HCT116 (cell line): ENCODE data around the gene MAML2. TPM values are rescaled to one million over a fixed set of nuclear protein-coding genes. Genes with fewer than 3 reads are reported as not detected.

Experiments
- ATAC-seq: fragments of 200-7000 bp; cut with Tn5 transposase; 2 replicates; pipeline ENCODE4 v1.9.1; 2020; ENCODE audit warnings: mild to moderate bottlenecking, moderate library complexity
- BruUV-seq: library from RNA; stranded (reverse); fragments of 400-500 nt; replicated peaks from 2 replicates; lab custom pipeline; 2021; lab: Mats Ljungman, UMichigan
- CTCF ChIA-PET: fragments of 300-600 bp; sonication (Branson Sonifier 250); formaldehyde crosslinking; loops from one replicate; lab custom pipeline; 2021; ENCODE audit warnings: antibody characterized with exemption; lab: Charles Lee
- POLR2A ChIA-PET: fragments of 300-600, 350-600 bp; sonication (Branson Sonifier 250); formaldehyde crosslinking; loops from one replicate; lab custom pipeline; 2021; ENCODE audit warnings: antibody characterized with exemption; lab: Charles Lee
- RAD21 ChIA-PET, 2 experiments: fragments of 300-600 bp; sonication (Branson Sonifier 250); formaldehyde crosslinking; loops; one replicate each; lab custom pipeline; 2023; ENCODE audit warnings: low total read pairs in 2 of 2; ENCODE audit not compliant: uncharacterized antibody in 2 of 2, unreplicated experiment in 2 of 2, low non-redundant PET in 1 of 2; lab: Charles Lee
- DNase-seq: peaks from one replicate; pipeline ENCODE4 v3.0.0-alpha.2; 2010; ENCODE audit warnings: low read depth, low spot score
- H2AFZ ChIP-seq: fragments of 200-600 bp; shearing (Covaris generic), sonication (generic); 2 replicates; pipeline ENCODE4 v1.6.1; 2017; ENCODE audit warnings: low read depth, mixed run types, mixed read lengths, antibody characterized with exemption, low read length; ENCODE audit not compliant: poor library complexity, severe bottlenecking
- H3K27ac ChIP-seq: 2 replicates; pipeline ENCODE4 v1.5.1; 2012; ENCODE audit warnings: low read depth, low read length
- H3K27me3 ChIP-seq: fragments of 200-600 bp; sonication (generic); 2 replicates; pipeline ENCODE4 v1.6.1; 2016; ENCODE audit warnings: mixed run types, low read length, mixed read lengths; ENCODE audit not compliant: insufficient read depth
- H3K36me3 ChIP-seq, 2 experiments: fragments of 200-500 bp in 1 of 2; fragments of 200-600 bp in 1 of 2; sonication (Bioruptor generic) in 1 of 2; sonication (generic) in 1 of 2; 2 replicates each; pipeline versions ENCODE4 v1.5.1 to v1.6.1; 2014 to 2016; ENCODE audit warnings: low read length in 2 of 2, inconsistent platforms in 1 of 2, mixed read lengths in 1 of 2, mixed run types in 1 of 2; ENCODE audit not compliant: insufficient read depth in 2 of 2, control insufficient read depth in 1 of 2
- H3K4me1 ChIP-seq, 2 experiments: fragments of 200-600 bp in 1 of 2; sonication (generic) in 1 of 2; 2 replicates each; pipeline versions ENCODE4 v1.5.1 to v1.6.1; 2012 to 2017; ENCODE audit warnings: low read length in 2 of 2, inconsistent platforms in 1 of 2, mild to moderate bottlenecking in 1 of 2, mixed read lengths in 1 of 2, mixed run types in 1 of 2, moderate library complexity in 1 of 2; ENCODE audit not compliant: insufficient read depth in 2 of 2, control insufficient read depth in 1 of 2
- H3K4me2 ChIP-seq: fragments of 200-600 bp; sonication (generic); 2 replicates; pipeline ENCODE4 v1.6.1; 2017; ENCODE audit warnings: mixed run types, low read length, mixed read lengths
- H3K4me3 ChIP-seq, 2 experiments: fragments of 200-600 bp in 1 of 2; sonication (generic) in 1 of 2; replicated peaks in 1 of 2; 2 replicates each; pipeline ENCODE4 v1.5.1; 2011 to 2016; ENCODE audit warnings: low read length in 2 of 2, control low read depth in 1 of 2, low read depth in 1 of 2, mild to moderate bottlenecking in 1 of 2, mixed read lengths in 1 of 2, mixed run types in 1 of 2
- H3K79me2 ChIP-seq: fragments of 200-600 bp; sonication (generic); 2 replicates; pipeline ENCODE4 v1.6.1; 2017; ENCODE audit warnings: mild to moderate bottlenecking, mixed run types, low read length, moderate library complexity, mixed read lengths; ENCODE audit not compliant: insufficient read depth
- H3K9ac ChIP-seq: fragments of 200-600 bp; sonication (generic); 2 replicates; pipeline ENCODE4 v1.6.1; 2016; ENCODE audit warnings: low read length, mixed read lengths
- H3K9me2 ChIP-seq: fragments of 200-600 bp; sonication (generic), shearing (Covaris generic); 2 replicates; pipeline ENCODE4 v1.6.1; 2017; ENCODE audit warnings: mixed run types, mild to moderate bottlenecking, moderate library complexity; ENCODE audit not compliant: insufficient read depth
- H3K9me3 ChIP-seq, 2 experiments: fragments of 200-500 bp in 1 of 2; fragments of 200-600 bp in 1 of 2; sonication (Bioruptor generic) in 1 of 2; sonication (generic) in 1 of 2; 2 replicates each; pipeline ENCODE4 v1.6.1; 2014 to 2017; ENCODE audit warnings: low read length in 2 of 2, mixed read lengths in 2 of 2, inconsistent platforms in 1 of 2, low read depth in 1 of 2, mild to moderate bottlenecking in 1 of 2, mixed run types in 1 of 2, moderate library complexity in 1 of 2; ENCODE audit not compliant: control insufficient read depth in 1 of 2, insufficient read depth in 1 of 2
- H4K20me1 ChIP-seq: fragments of 200-600 bp; sonication (generic), shearing (Covaris generic); 2 replicates; pipeline ENCODE4 v1.6.1; 2017; ENCODE audit warnings: mixed run types, mild to moderate bottlenecking, moderate library complexity; ENCODE audit not compliant: insufficient read depth
- ATF3 ChIP-seq: IDR thresholded peaks from 2 replicates; pipeline ENCODE4 v1.6.1; 2012
- CBX3 ChIP-seq: IDR thresholded peaks from 2 replicates; pipeline ENCODE4 v1.6.1; 2012; ENCODE audit warnings: low read depth
- CEBPB ChIP-seq: IDR thresholded peaks from 2 replicates; pipeline ENCODE4 v1.6.1; 2012; ENCODE audit warnings: low read depth
- CTCF ChIP-seq, 3 experiments: fragments of 200-600 bp in 1 of 3; sonication (generic) in 1 of 3; IDR thresholded peaks in 2 of 3; conservative IDR thresholded peaks in 1 of 3; 2 replicates each; pipeline ENCODE4 v1.5.1; 2012 to 2017; ENCODE audit warnings: low read depth in 2 of 3, low read length in 2 of 3, antibody characterized with exemption in 1 of 3, borderline replicate concordance in 1 of 3, control low read depth in 1 of 3, mild to moderate bottlenecking in 1 of 3, mixed read lengths in 1 of 3, mixed run types in 1 of 3, moderate library complexity in 1 of 3; ENCODE audit not compliant: insufficient read depth in 1 of 3
- EGR1 ChIP-seq: IDR thresholded peaks from 2 replicates; pipeline ENCODE4 v1.6.1; 2012; ENCODE audit warnings: low read depth
- ELF1 ChIP-seq: IDR thresholded peaks from 2 replicates; pipeline ENCODE4 v1.6.1; 2012; ENCODE audit warnings: low read depth, borderline replicate concordance
- EZH2 ChIP-seq: fragments of 200-600 bp; sonication (generic); IDR thresholded peaks from 2 replicates; pipeline ENCODE4 v1.6.1; 2017; ENCODE audit warnings: antibody characterized with exemption, mixed run types
- EZH2phosphoT487 ChIP-seq: fragments of 200-600 bp; IDR thresholded peaks from 2 replicates; pipeline ENCODE4 v1.6.1; 2018; ENCODE audit warnings: antibody characterized with exemption, borderline replicate concordance
- FOSL1 ChIP-seq: IDR thresholded peaks from 2 replicates; pipeline ENCODE4 v1.6.1; 2012; ENCODE audit warnings: low read depth
- JUND ChIP-seq: IDR thresholded peaks from 2 replicates; pipeline ENCODE4 v1.6.1; 2012
- POLR2A ChIP-seq: IDR thresholded peaks from 2 replicates; pipeline ENCODE4 v1.7.0; 2011; ENCODE audit warnings: borderline replicate concordance; ENCODE audit not compliant: insufficient read depth, insufficient read length; ENCODE audit errors: extremely low read depth
- POLR2AphosphoS5 ChIP-seq: IDR thresholded peaks from 2 replicates; pipeline ENCODE4 v1.6.1; 2011; ENCODE audit warnings: mild to moderate bottlenecking, low read depth, low read length, moderate library complexity
- RAD21 ChIP-seq: IDR thresholded peaks from 2 replicates; pipeline ENCODE4 v1.6.1; 2012; ENCODE audit warnings: low read depth, mild to moderate bottlenecking
- SIN3A ChIP-seq: IDR thresholded peaks from 2 replicates; pipeline ENCODE4 v1.6.1; 2012; ENCODE audit warnings: low read depth
- TCF7L2 ChIP-seq: IDR thresholded peaks from 2 replicates; pipeline ENCODE4 v1.7.0; 2011; ENCODE audit warnings: borderline replicate concordance, inconsistent platforms; ENCODE audit not compliant: insufficient read depth, insufficient read length; ENCODE audit errors: extremely low read depth
- YY1 ChIP-seq: IDR thresholded peaks from 2 replicates; pipeline ENCODE4 v1.6.1; 2011; ENCODE audit warnings: low read length, low read depth, moderate library complexity, mild to moderate bottlenecking; ENCODE audit not compliant: insufficient replicate concordance; ENCODE audit errors: extremely low read depth
- ZBTB33 ChIP-seq: IDR thresholded peaks from 2 replicates; pipeline ENCODE4 v1.6.1; 2011; ENCODE audit warnings: mild to moderate bottlenecking, low read length, moderate library complexity; ENCODE audit not compliant: insufficient replicate concordance; ENCODE audit errors: extremely low read depth
- ZFX ChIP-seq: fragments of 450-650 bp; IDR thresholded peaks from 2 replicates; pipeline ENCODE4 v1.6.1; 2017
- ZNF274 ChIP-seq: fragments of 200-500 bp; sonication (Bioruptor generic); IDR thresholded peaks from 2 replicates; pipeline ENCODE4 v1.6.1; 2014; ENCODE audit warnings: mild to moderate bottlenecking, low read depth, low read length, inconsistent platforms
- intact Hi-C: fragments of 100-400 bp; cut with micrococcal nuclease; formaldehyde crosslinking; loops from 2 replicates; pipeline ENCODE4 v1.10.0; 2022
- total RNA-seq: library from RNA; stranded (reverse); gene quantifications from one replicate; pipeline ENCODE4 v1.2.1, GENCODE V29; 2021; ENCODE audit not compliant: unreplicated experiment
- TF ChIP-seq, protein P1 (sequence below): IDR thresholded peaks from 2 replicates; pipeline ENCODE4 v1.6.1; 2012

Gene MAML2
- total RNA-seq, 1 experiment from 2014 or later, result 2.6 TPM

DNA sequence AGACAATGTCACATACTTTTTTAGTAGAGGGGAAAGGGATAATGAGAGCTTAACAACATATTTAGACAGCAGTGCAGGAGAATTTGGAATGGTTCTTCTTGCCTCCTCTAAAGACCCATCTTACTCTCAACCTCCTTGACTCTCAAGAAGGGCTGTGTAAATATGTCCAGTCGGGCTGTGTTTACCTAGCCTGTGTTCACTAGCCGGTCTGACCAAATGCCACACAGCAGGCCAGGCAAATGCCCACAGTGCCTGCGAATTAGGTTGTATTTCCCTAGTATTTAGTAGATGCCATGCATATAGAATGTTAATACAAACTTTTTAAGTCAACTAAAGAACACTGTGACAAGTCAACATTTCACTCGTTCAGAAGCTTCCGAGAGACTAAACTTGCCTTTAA lies 367.7 kb downstream of the MAML2 start:
- DNase-seq, result no peak
- BruUV-seq, result no TSS peak
- H3K27ac ChIP-seq, result no peak overlapping the region
- no peaks in the 10 kb centered on the region for H4K20me1 ChIP-seq
- no peak overlapping the region for H3K4me3 ChIP-seq
- intact Hi-C loops, result no loop called here
- H3K9ac ChIP-seq, result no peak overlapping the region
- TF ChIP-seq JUND (no peak), ZFX (no peak), ELF1 (no peak), CEBPB (no peak), ATF3 (no peak), EGR1 (no peak), FOSL1 (no peak), ZBTB33 (no peak), POLR2AphosphoS5 (no peak), POLR2A (no peak), YY1 (no peak), CTCF (IDR thresholded peaks at IDR 0.05 in 2 of 3, conservative IDR thresholded peaks at IDR 0.05 in 1 of 3; ENCODE audit: borderline replicate concordance in 1 of 3, insufficient read depth in 1 of 3, low read depth in 2 of 3, low read length in 2 of 3) (no peak), TCF7L2 (no peak), EZH2 (no peak), SIN3A (no peak), ZNF274 (no peak), RAD21 (no peak), EZH2phosphoT487 (no peak), CBX3 (no peak)
- TF ChIP-seq, protein P1, sequence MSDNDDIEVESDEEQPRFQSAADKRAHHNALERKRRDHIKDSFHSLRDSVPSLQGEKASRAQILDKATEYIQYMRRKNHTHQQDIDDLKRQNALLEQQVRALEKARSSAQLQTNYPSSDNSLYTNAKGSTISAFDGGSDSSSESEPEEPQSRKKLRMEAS, result no peak
- H3K79me2 ChIP-seq, result no peaks in the 10 kb centered on the region
- H3K27me3 ChIP-seq, result no peaks in the 10 kb centered on the region
- ChIA-PET CTCF (no interaction called here), RAD21 (no interaction called here), POLR2A (no interaction called here)
- peaks cover 0 to 6% of the 10 kb centered on the region in 2 experiments; a peak in 1 of 4 replicates for H3K4me1 ChIP-seq
- no peak overlapping the region for H2AFZ ChIP-seq
- ATAC-seq, result no peak
- no peaks in the 10 kb centered on the region for H3K36me3 ChIP-seq
- H3K4me2 ChIP-seq, result no peak overlapping the region
- H3K9me3 ChIP-seq, result no peaks in the 10 kb centered on the region
- no peaks in the 10 kb centered on the region for H3K9me2 ChIP-seq
